ENCODE data around the gene SCUBE1. TPM values are rescaled to one million over a fixed set of nuclear protein-coding genes. Genes with fewer than 3 reads are reported as not detected.

Gene SCUBE1
- total RNA-seq, 1 experiment from 2014 or later, result 3.9 TPM

DNA sequence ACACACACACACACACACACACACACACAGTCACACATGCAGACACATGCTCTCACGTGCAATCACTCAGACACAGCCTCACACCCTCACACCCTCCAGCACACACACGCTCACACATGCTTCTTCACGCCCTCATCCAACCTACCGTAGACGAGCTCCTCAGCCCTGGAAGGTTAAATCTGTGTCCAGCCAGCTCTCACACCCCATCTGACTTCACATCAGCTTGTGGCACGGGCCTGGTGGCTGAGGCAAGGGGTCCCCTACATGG, 1.3 kb upstream of the SCUBE1 start:
- POLR2A ChIA-PET, result no interaction called here
- CTCF ChIA-PET, result interaction anchor here (1.0 to 5.6 kb wide), 3 partner anchors 71 to 539 kb away, joined by 3 to 66 read pairs (median 11); no protein-coding TSS in a partner anchor
- no peaks in the 10 kb centered on the region for H3K9me3 ChIP-seq (ENCODE audit: control insufficient read depth in 1 of 2, insufficient read depth in 1 of 2, low read depth in 1 of 2, low read length in 2 of 2)
- no peaks in the 10 kb centered on the region for H4K20me1 ChIP-seq (ENCODE audit: insufficient read depth)
- H3K79me2 ChIP-seq (ENCODE audit: insufficient read depth, low read length), result no peaks in the 10 kb centered on the region
- no peak overlapping the region for H2AFZ ChIP-seq (ENCODE audit: low read depth, low read length, poor library complexity, severe bottlenecking)
- intact Hi-C loops (cut with micrococcal nuclease), result no loop called here
- no peaks in the 10 kb centered on the region for H3K36me3 ChIP-seq (ENCODE audit: control insufficient read depth in 1 of 2, insufficient read depth in 2 of 2, low read length in 2 of 2)
- H3K27me3 ChIP-seq (ENCODE audit: insufficient read depth, low read length), result 0 out of 2 replicates have a peak, but pooled peaks cover 2% of the 10 kb centered on the region
- DNase-seq (ENCODE audit: low read depth, low spot score) (no peak), ATAC-seq (no peak)
- peaks cover 0 to 15% of the 10 kb centered on the region in 2 experiments; a peak in 3 of 4 replicates for H3K4me1 ChIP-seq (ENCODE audit: control insufficient read depth in 1 of 2, insufficient read depth in 2 of 2, low read length in 2 of 2)
- RAD21 ChIA-PET (ENCODE audit: low non-redundant PET in 1 of 2, low total read pairs in 2 of 2, uncharacterized antibody in 2 of 2, unreplicated experiment in 2 of 2), result interaction anchor here in 1 of 2 experiments (0.9 kb wide), 1 partner anchor 113 kb away, joined by 4 read pairs; no protein-coding TSS in a partner anchor
- H3K4me2 ChIP-seq (ENCODE audit: low read length), result no peak overlapping the region
- no peak overlapping the region for H3K9ac ChIP-seq (ENCODE audit: low read length)
- no peak overlapping the region for H3K4me3 ChIP-seq (replicated peaks in 1 of 2; ENCODE audit: low read depth in 1 of 2, low read length in 2 of 2)
- BruUV-seq (replicated peaks), result no TSS peak
- H3K27ac ChIP-seq (ENCODE audit: low read depth, low read length), result no peak overlapping the region
- TF ChIP-seq RAD21 (IDR thresholded peaks at IDR 0.05; ENCODE audit: low read depth) (no peak), FOSL1 (IDR thresholded peaks at IDR 0.05; ENCODE audit: low read depth) (no peak)
- TF ChIP-seq, protein P1, sequence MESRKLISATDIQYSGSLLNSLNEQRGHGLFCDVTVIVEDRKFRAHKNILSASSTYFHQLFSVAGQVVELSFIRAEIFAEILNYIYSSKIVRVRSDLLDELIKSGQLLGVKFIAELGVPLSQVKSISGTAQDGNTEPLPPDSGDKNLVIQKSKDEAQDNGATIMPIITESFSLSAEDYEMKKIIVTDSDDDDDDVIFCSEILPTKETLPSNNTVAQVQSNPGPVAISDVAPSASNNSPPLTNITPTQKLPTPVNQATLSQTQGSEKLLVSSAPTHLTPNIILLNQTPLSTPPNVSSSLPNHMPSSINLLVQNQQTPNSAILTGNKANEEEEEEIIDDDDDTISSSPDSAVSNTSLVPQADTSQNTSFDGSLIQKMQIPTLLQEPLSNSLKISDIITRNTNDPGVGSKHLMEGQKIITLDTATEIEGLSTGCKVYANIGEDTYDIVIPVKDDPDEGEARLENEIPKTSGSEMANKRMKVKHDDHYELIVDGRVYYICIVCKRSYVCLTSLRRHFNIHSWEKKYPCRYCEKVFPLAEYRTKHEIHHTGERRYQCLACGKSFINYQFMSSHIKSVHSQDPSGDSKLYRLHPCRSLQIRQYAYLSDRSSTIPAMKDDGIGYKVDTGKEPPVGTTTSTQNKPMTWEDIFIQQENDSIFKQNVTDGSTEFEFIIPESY (IDR thresholded peaks at IDR 0.05; ENCODE audit: extremely low read depth, insufficient replicate concordance, low read length), result no peak
- H3K9me2 ChIP-seq (ENCODE audit: insufficient read depth), result no peaks in the 10 kb centered on the region

DNA sequence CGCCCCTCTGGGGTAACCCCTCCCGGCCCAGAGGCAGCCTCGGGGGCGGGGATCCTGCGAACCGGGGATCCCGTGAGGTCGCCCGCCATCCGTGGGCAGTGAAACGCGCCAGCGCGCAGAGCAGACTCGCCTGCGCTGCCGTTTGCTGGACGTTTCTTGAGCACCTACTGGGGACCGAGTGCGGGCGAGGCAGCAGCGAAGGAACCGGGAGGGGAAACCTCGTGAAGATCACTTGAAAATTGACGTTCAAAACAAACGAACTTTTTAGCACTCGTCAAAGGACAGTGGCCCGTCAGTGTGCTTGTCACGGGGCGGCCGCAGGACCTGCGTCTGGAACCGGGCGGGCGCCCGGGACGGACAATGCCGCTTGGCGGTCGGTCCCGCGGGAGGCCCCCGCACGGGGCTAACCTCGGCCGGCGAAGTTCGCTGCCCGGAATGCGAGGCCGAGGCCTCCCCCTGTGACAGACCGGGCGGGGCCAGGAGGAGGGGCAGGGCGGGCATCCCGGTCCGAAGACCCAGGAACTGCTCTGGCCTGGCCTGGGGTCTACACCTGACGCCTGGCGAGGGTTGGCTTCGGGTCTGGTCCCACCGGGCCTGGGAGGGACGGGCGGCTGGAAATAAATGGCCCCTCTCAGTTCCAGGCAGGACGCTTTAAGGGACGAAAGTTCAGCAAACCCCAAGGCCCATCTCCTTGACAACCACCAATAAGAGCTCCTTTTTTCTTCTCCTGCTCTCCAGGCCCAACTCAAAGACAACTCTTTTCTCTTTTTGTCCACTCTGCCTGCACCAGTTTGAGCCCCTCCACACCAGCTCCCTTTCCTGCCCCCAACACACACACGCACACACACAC, 723 bp upstream of the SCUBE1 start:
- BruUV-seq (replicated peaks), result no TSS peak
- CTCF ChIA-PET, result interaction anchor here (1.0 to 5.6 kb wide), 3 partner anchors 70 to 539 kb away, joined by 3 to 66 read pairs (median 11); no protein-coding TSS in a partner anchor

More for the DNA sequence above, 723 bp upstream of the SCUBE1 start:
- Histone ChIP-seq H3K27ac (ENCODE audit: low read depth, low read length) (no peak overlapping the region), H3K4me2 (ENCODE audit: low read length) (peak overlapping the region; percentile 41), H3K4me3 (replicated peaks in 1 of 2; ENCODE audit: low read depth in 1 of 2, low read length in 2 of 2) (no peak overlapping the region; a peak in 1 of 4 replicates), H2AFZ (ENCODE audit: low read depth, low read length, poor library complexity, severe bottlenecking) (no peak overlapping the region), H3K79me2 (ENCODE audit: insufficient read depth, low read length) (no peaks in the 10 kb centered on the region), H3K9me2 (ENCODE audit: insufficient read depth) (no peaks in the 10 kb centered on the region), H3K4me1 (ENCODE audit: control insufficient read depth in 1 of 2, insufficient read depth in 2 of 2, low read length in 2 of 2) (peaks cover 0 to 15% of the 10 kb centered on the region in 2 experiments; a peak in 3 of 4 replicates), H4K20me1 (ENCODE audit: insufficient read depth) (no peaks in the 10 kb centered on the region), H3K9ac (ENCODE audit: low read length) (no peak overlapping the region), H3K9me3 (ENCODE audit: control insufficient read depth in 1 of 2, insufficient read depth in 1 of 2, low read depth in 1 of 2, low read length in 2 of 2) (no peaks in the 10 kb centered on the region), H3K36me3 (ENCODE audit: control insufficient read depth in 1 of 2, insufficient read depth in 2 of 2, low read length in 2 of 2) (no peaks in the 10 kb centered on the region), H3K27me3 (ENCODE audit: insufficient read depth, low read length) (0 out of 2 replicates have a peak, but pooled peaks cover 2% of the 10 kb centered on the region)
- no peak for DNase-seq (ENCODE audit: low read depth, low spot score)
- TF ChIP-seq EGR1 (IDR thresholded peaks at IDR 0.05; ENCODE audit: low read depth) (no peak), SRF (IDR thresholded peaks at IDR 0.05; ENCODE audit: low read depth) (no peak), ELF1 (IDR thresholded peaks at IDR 0.05; ENCODE audit: borderline replicate concordance, low read depth) (no peak)
- TF ChIP-seq, protein P2, sequence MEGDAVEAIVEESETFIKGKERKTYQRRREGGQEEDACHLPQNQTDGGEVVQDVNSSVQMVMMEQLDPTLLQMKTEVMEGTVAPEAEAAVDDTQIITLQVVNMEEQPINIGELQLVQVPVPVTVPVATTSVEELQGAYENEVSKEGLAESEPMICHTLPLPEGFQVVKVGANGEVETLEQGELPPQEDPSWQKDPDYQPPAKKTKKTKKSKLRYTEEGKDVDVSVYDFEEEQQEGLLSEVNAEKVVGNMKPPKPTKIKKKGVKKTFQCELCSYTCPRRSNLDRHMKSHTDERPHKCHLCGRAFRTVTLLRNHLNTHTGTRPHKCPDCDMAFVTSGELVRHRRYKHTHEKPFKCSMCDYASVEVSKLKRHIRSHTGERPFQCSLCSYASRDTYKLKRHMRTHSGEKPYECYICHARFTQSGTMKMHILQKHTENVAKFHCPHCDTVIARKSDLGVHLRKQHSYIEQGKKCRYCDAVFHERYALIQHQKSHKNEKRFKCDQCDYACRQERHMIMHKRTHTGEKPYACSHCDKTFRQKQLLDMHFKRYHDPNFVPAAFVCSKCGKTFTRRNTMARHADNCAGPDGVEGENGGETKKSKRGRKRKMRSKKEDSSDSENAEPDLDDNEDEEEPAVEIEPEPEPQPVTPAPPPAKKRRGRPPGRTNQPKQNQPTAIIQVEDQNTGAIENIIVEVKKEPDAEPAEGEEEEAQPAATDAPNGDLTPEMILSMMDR (IDR thresholded peaks at IDR 0.05 in 2 of 3, conservative IDR thresholded peaks at IDR 0.05 in 1 of 3; ENCODE audit: borderline replicate concordance in 1 of 3, insufficient read depth in 1 of 3, low read depth in 2 of 3, low read length in 2 of 3), result no peak
- TF ChIP-seq, protein P3, sequence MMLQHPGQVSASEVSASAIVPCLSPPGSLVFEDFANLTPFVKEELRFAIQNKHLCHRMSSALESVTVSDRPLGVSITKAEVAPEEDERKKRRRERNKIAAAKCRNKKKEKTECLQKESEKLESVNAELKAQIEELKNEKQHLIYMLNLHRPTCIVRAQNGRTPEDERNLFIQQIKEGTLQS (IDR thresholded peaks at IDR 0.05), result no peak
- ChIA-PET RAD21 (ENCODE audit: low non-redundant PET in 1 of 2, low total read pairs in 2 of 2, uncharacterized antibody in 2 of 2, unreplicated experiment in 2 of 2) (interaction anchor here in 1 of 2 experiments (0.9 kb wide), 1 partner anchor 112 kb away, joined by 4 read pairs; no protein-coding TSS in a partner anchor), POLR2A (no interaction called here)
- ATAC-seq, result peak; percentile 29
- intact Hi-C loops (cut with micrococcal nuclease), result no loop called here

Data from HCT116 (cell line).